HCT116 (cell line): ENCODE measurements around the gene COX15. TPM values are rescaled to one million over a fixed set of nuclear protein-coding genes. Genes with fewer than 3 reads are reported as not detected.

Source experiments
- ATAC-seq: fragments of 200-7000 bp; cut with Tn5 transposase; 2 replicates; pipeline ENCODE4 v1.9.1; 2020; ENCODE audit warnings: mild to moderate bottlenecking, moderate library complexity
- BruUV-seq: library from RNA; stranded (reverse); fragments of 400-500 nt; replicated peaks from 2 replicates; lab custom pipeline; 2021; lab: Mats Ljungman, UMichigan
- CTCF ChIA-PET: fragments of 300-600 bp; sonication (Branson Sonifier 250); formaldehyde crosslinking; loops from one replicate; lab custom pipeline; 2021; ENCODE audit warnings: antibody characterized with exemption; lab: Charles Lee
- POLR2A ChIA-PET: fragments of 300-600, 350-600 bp; sonication (Branson Sonifier 250); formaldehyde crosslinking; loops from one replicate; lab custom pipeline; 2021; ENCODE audit warnings: antibody characterized with exemption; lab: Charles Lee
- RAD21 ChIA-PET, 2 experiments: fragments of 300-600 bp; sonication (Branson Sonifier 250); formaldehyde crosslinking; loops; one replicate each; lab custom pipeline; 2023; ENCODE audit warnings: low total read pairs in 2 of 2; ENCODE audit not compliant: uncharacterized antibody in 2 of 2, unreplicated experiment in 2 of 2, low non-redundant PET in 1 of 2; lab: Charles Lee
- DNase-seq: peaks from one replicate; pipeline ENCODE4 v3.0.0-alpha.2; 2010; ENCODE audit warnings: low read depth, low spot score
- H2AFZ ChIP-seq: fragments of 200-600 bp; shearing (Covaris generic), sonication (generic); 2 replicates; pipeline ENCODE4 v1.6.1; 2017; ENCODE audit warnings: low read depth, mixed run types, mixed read lengths, antibody characterized with exemption, low read length; ENCODE audit not compliant: poor library complexity, severe bottlenecking
- H3K27ac ChIP-seq: 2 replicates; pipeline ENCODE4 v1.5.1; 2012; ENCODE audit warnings: low read depth, low read length
- H3K27me3 ChIP-seq: fragments of 200-600 bp; sonication (generic); 2 replicates; pipeline ENCODE4 v1.6.1; 2016; ENCODE audit warnings: mixed run types, low read length, mixed read lengths; ENCODE audit not compliant: insufficient read depth
- H3K36me3 ChIP-seq, 2 experiments: fragments of 200-500 bp in 1 of 2; fragments of 200-600 bp in 1 of 2; sonication (Bioruptor generic) in 1 of 2; sonication (generic) in 1 of 2; 2 replicates each; pipeline versions ENCODE4 v1.5.1 to v1.6.1; 2014 to 2016; ENCODE audit warnings: low read length in 2 of 2, inconsistent platforms in 1 of 2, mixed read lengths in 1 of 2, mixed run types in 1 of 2; ENCODE audit not compliant: insufficient read depth in 2 of 2, control insufficient read depth in 1 of 2
- H3K4me1 ChIP-seq, 2 experiments: fragments of 200-600 bp in 1 of 2; sonication (generic) in 1 of 2; 2 replicates each; pipeline versions ENCODE4 v1.5.1 to v1.6.1; 2012 to 2017; ENCODE audit warnings: low read length in 2 of 2, inconsistent platforms in 1 of 2, mild to moderate bottlenecking in 1 of 2, mixed read lengths in 1 of 2, mixed run types in 1 of 2, moderate library complexity in 1 of 2; ENCODE audit not compliant: insufficient read depth in 2 of 2, control insufficient read depth in 1 of 2
- H3K4me2 ChIP-seq: fragments of 200-600 bp; sonication (generic); 2 replicates; pipeline ENCODE4 v1.6.1; 2017; ENCODE audit warnings: mixed run types, low read length, mixed read lengths
- H3K4me3 ChIP-seq, 2 experiments: fragments of 200-600 bp in 1 of 2; sonication (generic) in 1 of 2; replicated peaks in 1 of 2; 2 replicates each; pipeline ENCODE4 v1.5.1; 2011 to 2016; ENCODE audit warnings: low read length in 2 of 2, control low read depth in 1 of 2, low read depth in 1 of 2, mild to moderate bottlenecking in 1 of 2, mixed read lengths in 1 of 2, mixed run types in 1 of 2
- H3K79me2 ChIP-seq: fragments of 200-600 bp; sonication (generic); 2 replicates; pipeline ENCODE4 v1.6.1; 2017; ENCODE audit warnings: mild to moderate bottlenecking, mixed run types, low read length, moderate library complexity, mixed read lengths; ENCODE audit not compliant: insufficient read depth
- H3K9ac ChIP-seq: fragments of 200-600 bp; sonication (generic); 2 replicates; pipeline ENCODE4 v1.6.1; 2016; ENCODE audit warnings: low read length, mixed read lengths
- H3K9me2 ChIP-seq: fragments of 200-600 bp; sonication (generic), shearing (Covaris generic); 2 replicates; pipeline ENCODE4 v1.6.1; 2017; ENCODE audit warnings: mixed run types, mild to moderate bottlenecking, moderate library complexity; ENCODE audit not compliant: insufficient read depth
- H3K9me3 ChIP-seq, 2 experiments: fragments of 200-500 bp in 1 of 2; fragments of 200-600 bp in 1 of 2; sonication (Bioruptor generic) in 1 of 2; sonication (generic) in 1 of 2; 2 replicates each; pipeline ENCODE4 v1.6.1; 2014 to 2017; ENCODE audit warnings: low read length in 2 of 2, mixed read lengths in 2 of 2, inconsistent platforms in 1 of 2, low read depth in 1 of 2, mild to moderate bottlenecking in 1 of 2, mixed run types in 1 of 2, moderate library complexity in 1 of 2; ENCODE audit not compliant: control insufficient read depth in 1 of 2, insufficient read depth in 1 of 2
- H4K20me1 ChIP-seq: fragments of 200-600 bp; sonication (generic), shearing (Covaris generic); 2 replicates; pipeline ENCODE4 v1.6.1; 2017; ENCODE audit warnings: mixed run types, mild to moderate bottlenecking, moderate library complexity; ENCODE audit not compliant: insufficient read depth
- CBX3 ChIP-seq: IDR thresholded peaks from 2 replicates; pipeline ENCODE4 v1.6.1; 2012; ENCODE audit warnings: low read depth
- CEBPB ChIP-seq: IDR thresholded peaks from 2 replicates; pipeline ENCODE4 v1.6.1; 2012; ENCODE audit warnings: low read depth
- EGR1 ChIP-seq: IDR thresholded peaks from 2 replicates; pipeline ENCODE4 v1.6.1; 2012; ENCODE audit warnings: low read depth
- EZH2 ChIP-seq: fragments of 200-600 bp; sonication (generic); IDR thresholded peaks from 2 replicates; pipeline ENCODE4 v1.6.1; 2017; ENCODE audit warnings: antibody characterized with exemption, mixed run types
- EZH2phosphoT487 ChIP-seq: fragments of 200-600 bp; IDR thresholded peaks from 2 replicates; pipeline ENCODE4 v1.6.1; 2018; ENCODE audit warnings: antibody characterized with exemption, borderline replicate concordance
- FOSL1 ChIP-seq: IDR thresholded peaks from 2 replicates; pipeline ENCODE4 v1.6.1; 2012; ENCODE audit warnings: low read depth
- POLR2A ChIP-seq: IDR thresholded peaks from 2 replicates; pipeline ENCODE4 v1.7.0; 2011; ENCODE audit warnings: borderline replicate concordance; ENCODE audit not compliant: insufficient read depth, insufficient read length; ENCODE audit errors: extremely low read depth
- RAD21 ChIP-seq: IDR thresholded peaks from 2 replicates; pipeline ENCODE4 v1.6.1; 2012; ENCODE audit warnings: low read depth, mild to moderate bottlenecking
- REST ChIP-seq: IDR thresholded peaks from 2 replicates; pipeline ENCODE4 v1.6.1; 2012; ENCODE audit warnings: low read depth
- SIN3A ChIP-seq: IDR thresholded peaks from 2 replicates; pipeline ENCODE4 v1.6.1; 2012; ENCODE audit warnings: low read depth
- SP1 ChIP-seq: IDR thresholded peaks from 2 replicates; pipeline ENCODE4 v1.6.1; 2012; ENCODE audit warnings: low read depth
- SRF ChIP-seq: IDR thresholded peaks from 2 replicates; pipeline ENCODE4 v1.6.1; 2012; ENCODE audit warnings: low read depth
- TCF7L2 ChIP-seq: IDR thresholded peaks from 2 replicates; pipeline ENCODE4 v1.7.0; 2011; ENCODE audit warnings: borderline replicate concordance, inconsistent platforms; ENCODE audit not compliant: insufficient read depth, insufficient read length; ENCODE audit errors: extremely low read depth
- ZFX ChIP-seq: fragments of 450-650 bp; IDR thresholded peaks from 2 replicates; pipeline ENCODE4 v1.6.1; 2017
- ZNF274 ChIP-seq: fragments of 200-500 bp; sonication (Bioruptor generic); IDR thresholded peaks from 2 replicates; pipeline ENCODE4 v1.6.1; 2014; ENCODE audit warnings: mild to moderate bottlenecking, low read depth, low read length, inconsistent platforms
- intact Hi-C: fragments of 100-400 bp; cut with micrococcal nuclease; formaldehyde crosslinking; loops from 2 replicates; pipeline ENCODE4 v1.10.0; 2022
- total RNA-seq: library from RNA; stranded (reverse); gene quantifications from one replicate; pipeline ENCODE4 v1.2.1, GENCODE V29; 2021; ENCODE audit not compliant: unreplicated experiment
- TF ChIP-seq, protein P1 (sequence below): IDR thresholded peaks from 2 replicates; pipeline ENCODE4 v1.6.1; 2011; ENCODE audit warnings: mild to moderate bottlenecking, low read length, moderate library complexity; ENCODE audit not compliant: insufficient replicate concordance; ENCODE audit errors: extremely low read depth

The COX15 gene
- total RNA-seq, 1 experiment from 2014 or later = 79.6 TPM

DNA sequence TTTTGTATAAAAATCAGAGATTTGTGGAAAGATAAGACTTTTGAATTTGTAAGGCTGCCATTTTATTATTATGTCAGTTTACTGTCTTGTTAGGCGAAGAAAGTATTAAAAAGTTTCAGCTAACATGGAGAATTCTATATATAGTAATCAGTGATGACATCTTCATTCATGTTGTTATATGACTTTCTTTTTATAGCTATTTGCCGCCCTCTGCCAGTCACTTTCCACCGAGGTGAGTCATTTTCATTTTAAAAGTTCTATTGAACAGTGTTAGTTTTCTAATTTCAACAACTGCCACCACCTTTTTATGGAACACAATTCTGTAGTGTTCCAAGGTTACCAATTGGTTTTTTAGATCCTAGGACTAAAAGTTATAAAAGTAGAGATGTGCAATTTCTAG lies 11.9 kb upstream of the COX15 start:
- POLR2A ChIA-PET = interaction anchor here (2.0 kb wide), 1 partner anchor 11 kb away, joined by 17 read pairs; the partner anchor contains the start of genes COX15 and CUTC

DNA sequence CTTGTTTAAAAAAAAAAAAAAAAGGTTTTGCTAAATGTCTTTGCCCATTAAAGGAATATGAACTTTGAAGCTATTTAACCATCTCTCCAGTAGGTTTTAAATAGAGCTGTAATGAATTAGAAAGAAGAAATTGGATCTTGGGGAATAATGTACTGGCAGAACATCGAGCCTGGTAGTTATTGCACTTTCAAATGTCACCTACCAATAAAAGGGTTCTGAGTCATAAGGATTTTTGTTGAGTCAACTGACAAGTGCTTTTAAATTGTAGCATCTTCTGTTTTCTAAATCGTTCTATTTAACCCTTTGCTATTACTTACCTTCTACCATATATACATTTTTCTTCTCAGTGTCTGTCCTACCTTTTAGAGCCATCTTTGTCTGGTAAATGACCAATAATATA lies 10.8 kb upstream of the COX15 start:
- Histone ChIP-seq H3K4me2 (peak overlapping the region; percentile 3; the same call in 1 of the 2 replicates), H3K27me3 (no peaks in the 10 kb centered on the region), H4K20me1 (no peaks in the 10 kb centered on the region), H3K27ac (peak overlapping the region; percentile 7; the same call in 1 of the 2 replicates), H3K4me3 (no peak overlapping the region), H3K4me1 (peaks cover 15 to 30% of the 10 kb centered on the region in 2 experiments), H3K79me2 (peaks cover 70% of the 10 kb centered on the region), H3K9me3 (peaks cover 10 to 26% of the 10 kb centered on the region in 2 experiments; a peak in 3 of 4 replicates), H3K36me3 (peaks cover 84 to 89% of the 10 kb centered on the region in 2 experiments), H2AFZ (no peak overlapping the region), H3K9me2 (no peaks in the 10 kb centered on the region), H3K9ac (no peak overlapping the region)
- DNase-seq (no peak), ATAC-seq (no peak)
- intact Hi-C loops = no loop called here
- no TSS peak for BruUV-seq
- CTCF ChIA-PET = interaction anchor here (1.8 kb wide), 1 partner anchor 10 kb away, joined by 5 read pairs; the partner anchor contains the start of gene CUTC
- RAD21 ChIA-PET = interaction anchor here in 1 of 2 experiments (1.2 kb wide), 1 partner anchor 11 kb away, joined by 4 read pairs; the partner anchor contains the start of genes COX15 and CUTC
- POLR2A ChIA-PET = interaction anchor here (2.0 kb wide), 1 partner anchor 10 kb away, joined by 17 read pairs; the partner anchor contains the start of genes COX15 and CUTC
- TF ChIP-seq ZFX (no peak), SRF (no peak), EGR1 (no peak), CBX3 (no peak), SIN3A (no peak), POLR2A (no peak), REST (no peak), TCF7L2 (no peak), CEBPB (no peak), EZH2 (no peak), FOSL1 (no peak)
- TF ChIP-seq, protein P1, sequence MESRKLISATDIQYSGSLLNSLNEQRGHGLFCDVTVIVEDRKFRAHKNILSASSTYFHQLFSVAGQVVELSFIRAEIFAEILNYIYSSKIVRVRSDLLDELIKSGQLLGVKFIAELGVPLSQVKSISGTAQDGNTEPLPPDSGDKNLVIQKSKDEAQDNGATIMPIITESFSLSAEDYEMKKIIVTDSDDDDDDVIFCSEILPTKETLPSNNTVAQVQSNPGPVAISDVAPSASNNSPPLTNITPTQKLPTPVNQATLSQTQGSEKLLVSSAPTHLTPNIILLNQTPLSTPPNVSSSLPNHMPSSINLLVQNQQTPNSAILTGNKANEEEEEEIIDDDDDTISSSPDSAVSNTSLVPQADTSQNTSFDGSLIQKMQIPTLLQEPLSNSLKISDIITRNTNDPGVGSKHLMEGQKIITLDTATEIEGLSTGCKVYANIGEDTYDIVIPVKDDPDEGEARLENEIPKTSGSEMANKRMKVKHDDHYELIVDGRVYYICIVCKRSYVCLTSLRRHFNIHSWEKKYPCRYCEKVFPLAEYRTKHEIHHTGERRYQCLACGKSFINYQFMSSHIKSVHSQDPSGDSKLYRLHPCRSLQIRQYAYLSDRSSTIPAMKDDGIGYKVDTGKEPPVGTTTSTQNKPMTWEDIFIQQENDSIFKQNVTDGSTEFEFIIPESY = no peak

More for the DNA sequence above, 11.9 kb upstream of the COX15 start:
- ATAC-seq = peak; percentile 38; the same call in 1 of the 2 replicates
- CTCF ChIA-PET = interaction anchor here (1.8 kb wide), 1 partner anchor 11 kb away, joined by 5 read pairs; the partner anchor contains the start of gene CUTC
- no peaks in the 10 kb centered on the region for H3K9me2 ChIP-seq
- BruUV-seq = no TSS peak
- intact Hi-C loops = no loop called here
- no peak overlapping the region for H2AFZ ChIP-seq
- H3K9me3 ChIP-seq = peaks cover 10 to 24% of the 10 kb centered on the region in 2 experiments; a peak in 3 of 4 replicates
- peaks cover 84 to 92% of the 10 kb centered on the region in 2 experiments for H3K36me3 ChIP-seq
- no peaks in the 10 kb centered on the region for H4K20me1 ChIP-seq
- no peak overlapping the region for H3K9ac ChIP-seq
- DNase-seq = no peak
- H3K27me3 ChIP-seq = no peaks in the 10 kb centered on the region
- TF ChIP-seq RAD21 = 0 out of 2 replicates have a peak, but pooled peaks have one; percentile 13
- TF ChIP-seq SIN3A = no peak
- no peak for TF ChIP-seq EZH2
- no peak for TF ChIP-seq SP1
- TF ChIP-seq ZFX = no peak
- no peak for TF ChIP-seq ZNF274
- TF ChIP-seq EZH2phosphoT487 = no peak
- TF ChIP-seq EGR1 = no peak
- no peak for TF ChIP-seq CBX3
- TF ChIP-seq, all 23 proteins: peak for 1
- no peak overlapping the region for H3K4me3 ChIP-seq
- peaks cover 15 to 30% of the 10 kb centered on the region in 2 experiments for H3K4me1 ChIP-seq
- H3K27ac ChIP-seq = peak overlapping the region; percentile 4; the same call in 1 of the 2 replicates
- peaks cover 74% of the 10 kb centered on the region for H3K79me2 ChIP-seq
- RAD21 ChIA-PET = no interaction called here
- H3K4me2 ChIP-seq = no peak overlapping the region; the same call in 1 of the 2 replicates
